Vagina (tissue), 2 donors: ENCODE data around the gene BLCAP. TPM values are rescaled to one million over a fixed set of nuclear protein-coding genes. Genes with fewer than 3 reads are reported as not detected.

Experiments
- DNase-seq, 2 donors: peaks; one replicate each; pipeline ENCODE4 v3.0.0-alpha.2; 2017; ENCODE audit errors: extremely low spot score in 2 of 2
- H3K27ac ChIP-seq: fragments of 200-600 bp; sonication (generic); one replicate; pipeline ENCODE4 v1.5.1; 2019
- H3K27me3 ChIP-seq: fragments of 200-600 bp; sonication (generic); one replicate; pipeline ENCODE4 v1.5.1; 2019
- H3K36me3 ChIP-seq, 2 donors: fragments of 200-600 bp; sonication (generic); one replicate each; pipeline ENCODE4 v1.5.1; 2017 to 2019
- H3K4me1 ChIP-seq: fragments of 200-600 bp; sonication (generic); one replicate; pipeline ENCODE4 v1.5.1; 2019
- H3K4me3 ChIP-seq, 2 donors: fragments of 200-600 bp; sonication (generic); 1 replicate in 1 of 2; 2 replicates in 1 of 2; pipeline ENCODE4 v1.5.1; 2016 to 2019
- H3K9me3 ChIP-seq: fragments of 200-600 bp; sonication (generic); one replicate; pipeline ENCODE4 v1.5.1; 2019
- POLR2A ChIP-seq, 2 donors: fragments of 450-650 bp; IDR thresholded peaks; one replicate each; pipeline ENCODE4 v1.6.1; 2017; ENCODE audit warnings: antibody characterized with exemption in 2 of 2, mild to moderate bottlenecking in 2 of 2, moderate library complexity in 2 of 2
- POLR2AphosphoS5 ChIP-seq, 2 donors: sonication (generic); formaldehyde crosslinking; IDR thresholded peaks; one replicate each; pipeline ENCODE4 v1.9.0; 2017; ENCODE audit warnings: antibody characterized with exemption in 2 of 2, mild to moderate bottlenecking in 2 of 2, low read depth in 1 of 2; ENCODE audit not compliant: insufficient read depth in 1 of 2
- intact Hi-C: fragments of 100-400 bp; cut with DNase I; formaldehyde crosslinking; loops from one replicate; pipeline ENCODE4 v1.15.1; 2023
- total RNA-seq: library from RNA; depleted of rRNA; stranded (reverse); fragments of >200 nt; gene quantifications from one replicate; pipeline ENCODE4 v1.2.3, GENCODE V29; 2016
- TF ChIP-seq, protein P1 (sequence below), 3 experiments: fragments of 450-650 bp in 2 of 3; fragments of 200-600 bp in 1 of 3; sonication (generic) in 1 of 3; IDR thresholded peaks; one replicate each; pipeline ENCODE4 v1.5.1; 2017 to 2019; ENCODE audit warnings: antibody characterized with exemption in 3 of 3, mild to moderate bottlenecking in 2 of 3, moderate library complexity in 2 of 3

Gene BLCAP
- total RNA-seq, 1 donor from 2014 or later = 81.3 TPM

DNA sequence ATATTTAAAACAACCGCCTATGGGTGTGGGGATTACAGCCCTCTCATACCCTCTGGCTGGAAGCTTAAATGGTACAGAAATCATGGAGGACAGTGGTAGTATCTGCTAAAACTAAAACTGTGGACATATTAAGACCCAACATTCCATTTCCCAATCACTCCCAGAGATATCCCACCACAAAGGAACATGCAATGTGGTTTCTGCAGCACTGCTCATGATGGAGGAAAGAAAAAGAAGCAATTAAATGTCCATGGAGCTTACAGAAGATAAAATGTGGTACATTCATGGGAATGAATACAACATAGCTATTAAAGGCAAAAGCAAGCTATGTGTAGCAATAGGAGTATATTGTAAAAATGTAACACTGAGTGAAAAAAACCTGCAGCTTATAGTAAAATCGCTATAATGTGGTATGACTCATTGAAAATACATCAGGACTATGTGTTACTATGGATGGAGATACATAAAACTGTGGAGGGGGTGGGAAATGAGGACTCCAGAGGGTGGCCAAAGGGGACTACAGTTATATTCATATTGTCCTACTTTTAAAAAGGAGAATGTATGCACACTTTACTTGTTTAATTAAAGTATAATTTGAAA is 29.5 kb downstream of the BLCAP start:
- intact Hi-C loops = no loop called here

DNA sequence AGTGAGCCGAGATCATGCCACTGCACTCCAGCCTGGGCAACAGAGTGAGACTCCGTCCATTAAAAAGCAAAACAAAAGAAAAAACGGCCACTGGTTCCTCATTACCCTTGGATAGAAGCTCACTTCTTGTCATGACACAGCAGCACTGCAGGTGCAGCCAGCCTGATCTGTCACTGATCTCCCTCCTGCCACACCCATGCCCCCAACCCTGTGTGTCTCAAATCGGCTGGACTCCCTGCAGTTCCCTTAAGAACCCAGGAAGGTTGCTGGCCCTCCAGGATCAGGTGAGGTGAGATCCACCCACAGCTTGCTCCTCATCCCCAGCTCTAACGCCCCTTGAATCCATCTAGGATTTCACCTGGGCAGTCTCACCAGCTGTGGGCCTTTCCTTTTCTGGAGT is 32.9 kb downstream of the BLCAP start:
- H3K27ac ChIP-seq = no peak overlapping the region
- no peaks in the 10 kb centered on the region for H3K27me3 ChIP-seq
- intact Hi-C loops = no loop called here
- H3K9me3 ChIP-seq = no peaks in the 10 kb centered on the region
- no peak overlapping the region for H3K4me3 ChIP-seq
- no peaks in the 10 kb centered on the region for H3K36me3 ChIP-seq
- TF ChIP-seq, protein P1, sequence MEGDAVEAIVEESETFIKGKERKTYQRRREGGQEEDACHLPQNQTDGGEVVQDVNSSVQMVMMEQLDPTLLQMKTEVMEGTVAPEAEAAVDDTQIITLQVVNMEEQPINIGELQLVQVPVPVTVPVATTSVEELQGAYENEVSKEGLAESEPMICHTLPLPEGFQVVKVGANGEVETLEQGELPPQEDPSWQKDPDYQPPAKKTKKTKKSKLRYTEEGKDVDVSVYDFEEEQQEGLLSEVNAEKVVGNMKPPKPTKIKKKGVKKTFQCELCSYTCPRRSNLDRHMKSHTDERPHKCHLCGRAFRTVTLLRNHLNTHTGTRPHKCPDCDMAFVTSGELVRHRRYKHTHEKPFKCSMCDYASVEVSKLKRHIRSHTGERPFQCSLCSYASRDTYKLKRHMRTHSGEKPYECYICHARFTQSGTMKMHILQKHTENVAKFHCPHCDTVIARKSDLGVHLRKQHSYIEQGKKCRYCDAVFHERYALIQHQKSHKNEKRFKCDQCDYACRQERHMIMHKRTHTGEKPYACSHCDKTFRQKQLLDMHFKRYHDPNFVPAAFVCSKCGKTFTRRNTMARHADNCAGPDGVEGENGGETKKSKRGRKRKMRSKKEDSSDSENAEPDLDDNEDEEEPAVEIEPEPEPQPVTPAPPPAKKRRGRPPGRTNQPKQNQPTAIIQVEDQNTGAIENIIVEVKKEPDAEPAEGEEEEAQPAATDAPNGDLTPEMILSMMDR (IDR thresholded peaks at IDR 0.05) = no peak
- TF ChIP-seq POLR2AphosphoS5 (IDR thresholded peaks at IDR 0.05; ENCODE audit: insufficient read depth in 1 of 2, low read depth in 1 of 2) (no peak), POLR2A (IDR thresholded peaks at IDR 0.05) (no peak)
- H3K4me1 ChIP-seq = no peaks in the 10 kb centered on the region
- no peak for DNase-seq

More for the DNA sequence above, 29.5 kb downstream of the BLCAP start:
- TF ChIP-seq POLR2A (IDR thresholded peaks at IDR 0.05) (no peak), POLR2AphosphoS5 (IDR thresholded peaks at IDR 0.05; ENCODE audit: insufficient read depth in 1 of 2, low read depth in 1 of 2) (no peak)
- TF ChIP-seq, protein P1 (IDR thresholded peaks at IDR 0.05) = no peak
- Histone ChIP-seq H3K27me3 (no peaks in the 10 kb centered on the region), H3K27ac (no peak overlapping the region), H3K4me1 (no peaks in the 10 kb centered on the region), H3K36me3 (no peaks in the 10 kb centered on the region), H3K9me3 (no peaks in the 10 kb centered on the region), H3K4me3 (no peak overlapping the region)
- DNase-seq = no peak

DNA sequence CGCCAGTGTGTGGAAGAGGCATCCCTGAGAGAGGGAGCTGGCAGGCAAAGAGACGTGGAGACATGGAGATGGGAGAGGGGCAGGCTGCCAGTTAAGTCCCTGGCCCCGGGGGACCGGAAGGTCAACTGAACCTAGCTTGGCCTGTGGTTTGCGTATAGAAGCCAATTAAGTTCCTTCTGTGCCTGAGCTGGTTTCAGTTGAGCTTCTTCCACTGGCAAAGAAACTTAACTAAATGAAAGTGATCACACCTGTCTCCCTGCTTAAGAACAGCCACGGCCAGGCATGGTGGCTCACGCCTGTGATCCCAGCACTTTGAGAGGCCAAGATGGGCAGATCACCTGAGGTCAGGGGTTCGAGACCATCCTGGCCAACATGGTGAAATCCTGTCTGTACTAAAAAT is 33.4 kb downstream of the BLCAP start:
- H3K27ac ChIP-seq = no peak overlapping the region
- no peak for DNase-seq
- H3K9me3 ChIP-seq = no peaks in the 10 kb centered on the region
- H3K4me3 ChIP-seq = no peak overlapping the region
- H3K27me3 ChIP-seq = no peaks in the 10 kb centered on the region
- H3K36me3 ChIP-seq = no peaks in the 10 kb centered on the region
- no peak for TF ChIP-seq POLR2A (IDR thresholded peaks at IDR 0.05)
- no peak for TF ChIP-seq POLR2AphosphoS5 (IDR thresholded peaks at IDR 0.05; ENCODE audit: insufficient read depth in 1 of 2, low read depth in 1 of 2)
- TF ChIP-seq, protein P1 (IDR thresholded peaks at IDR 0.05) = no peak
- intact Hi-C loops = no loop called here
- no peaks in the 10 kb centered on the region for H3K4me1 ChIP-seq

DNA sequence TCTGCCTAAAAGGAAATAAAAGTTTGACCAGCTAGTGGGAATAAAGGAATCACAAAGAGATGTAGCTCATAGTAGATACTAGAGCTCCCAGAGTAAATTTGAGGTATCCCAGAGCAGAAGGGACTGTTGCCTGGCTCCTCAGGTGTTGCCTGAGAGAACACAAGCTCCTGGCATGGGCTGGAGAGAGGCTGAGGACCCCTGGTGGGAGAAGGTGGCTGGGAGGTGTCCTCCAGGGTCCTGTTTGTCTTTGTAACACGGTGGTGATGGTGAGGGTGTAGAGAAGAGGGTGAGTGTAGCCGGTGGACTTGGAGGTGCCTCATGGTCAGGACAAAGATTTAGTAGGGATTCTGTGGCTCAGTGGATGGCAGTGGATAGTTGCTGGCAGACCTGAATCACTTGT is 34.7 kb downstream of the BLCAP start:
- H3K9me3 ChIP-seq = no peaks in the 10 kb centered on the region
- no peak overlapping the region for H3K27ac ChIP-seq
- no peak for TF ChIP-seq POLR2AphosphoS5 (IDR thresholded peaks at IDR 0.05; ENCODE audit: insufficient read depth in 1 of 2, low read depth in 1 of 2)
- no peak for DNase-seq
- H3K4me1 ChIP-seq = no peaks in the 10 kb centered on the region
- intact Hi-C loops = no loop called here
- no peaks in the 10 kb centered on the region for H3K36me3 ChIP-seq
- no peak overlapping the region for H3K4me3 ChIP-seq
- no peaks in the 10 kb centered on the region for H3K27me3 ChIP-seq

DNA sequence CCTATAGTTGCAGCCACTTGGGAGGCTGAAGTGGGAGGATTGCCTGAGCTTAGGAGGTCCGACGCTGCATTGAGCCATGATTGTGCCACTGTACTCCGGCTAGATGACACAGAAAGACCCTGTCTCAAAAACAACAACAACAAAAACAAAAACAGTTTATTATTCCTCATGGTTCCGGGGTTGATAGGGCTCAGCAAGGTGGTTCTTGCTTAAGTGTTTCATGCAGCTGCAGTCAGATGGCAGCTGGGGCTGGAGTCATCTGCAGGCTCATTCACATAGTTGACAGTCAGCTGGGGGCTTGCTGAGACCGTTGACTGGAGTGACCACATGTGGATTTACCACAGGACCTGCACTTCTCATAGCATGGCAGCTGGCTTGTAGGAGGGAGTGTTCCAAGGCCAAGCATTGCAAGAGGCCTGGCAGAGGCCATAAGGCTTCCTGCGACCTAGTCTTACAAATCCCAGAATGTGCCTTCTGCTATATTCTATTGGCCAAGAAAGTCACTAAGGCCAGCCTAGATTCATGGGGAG is 35.5 kb downstream of the BLCAP start:
- Histone ChIP-seq H3K27me3 (no peaks in the 10 kb centered on the region), H3K9me3 (no peaks in the 10 kb centered on the region), H3K4me1 (no peaks in the 10 kb centered on the region), H3K4me3 (no peak overlapping the region), H3K27ac (no peak overlapping the region), H3K36me3 (no peaks in the 10 kb centered on the region)
- no peak for TF ChIP-seq POLR2A (IDR thresholded peaks at IDR 0.05)
- TF ChIP-seq, protein P1 (IDR thresholded peaks at IDR 0.05) = no peak
- no peak for TF ChIP-seq POLR2AphosphoS5 (IDR thresholded peaks at IDR 0.05; ENCODE audit: insufficient read depth in 1 of 2, low read depth in 1 of 2)
- no peak for DNase-seq
- intact Hi-C loops = no loop called here
